ENCODE results near the gene ZSCAN9.
A peak's percentile ranks its signal among the peaks of the same experiment; 100 is the strongest.

ZSCAN9 gene

DNA sequence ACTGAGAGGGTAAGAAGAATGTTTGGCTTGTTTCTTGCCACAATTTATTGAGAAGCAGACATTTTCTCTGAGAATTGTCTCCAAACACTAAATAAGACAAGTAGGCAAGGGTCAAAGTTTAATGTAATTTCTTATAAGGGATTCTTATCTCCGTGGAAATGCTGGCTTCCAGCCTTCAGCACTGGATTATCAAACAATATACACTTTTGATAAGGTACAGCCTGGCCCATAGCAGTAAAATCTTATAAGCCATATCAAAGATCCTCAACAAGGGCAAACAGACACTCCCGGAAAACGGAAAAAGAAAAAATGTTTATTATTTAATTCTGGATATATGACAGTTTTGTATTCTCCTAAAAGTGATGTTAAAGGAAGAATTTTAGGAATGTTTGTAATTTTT lies 18.5 kb upstream of the ZSCAN9 start:
- TF ChIP-seq, protein P1, sequence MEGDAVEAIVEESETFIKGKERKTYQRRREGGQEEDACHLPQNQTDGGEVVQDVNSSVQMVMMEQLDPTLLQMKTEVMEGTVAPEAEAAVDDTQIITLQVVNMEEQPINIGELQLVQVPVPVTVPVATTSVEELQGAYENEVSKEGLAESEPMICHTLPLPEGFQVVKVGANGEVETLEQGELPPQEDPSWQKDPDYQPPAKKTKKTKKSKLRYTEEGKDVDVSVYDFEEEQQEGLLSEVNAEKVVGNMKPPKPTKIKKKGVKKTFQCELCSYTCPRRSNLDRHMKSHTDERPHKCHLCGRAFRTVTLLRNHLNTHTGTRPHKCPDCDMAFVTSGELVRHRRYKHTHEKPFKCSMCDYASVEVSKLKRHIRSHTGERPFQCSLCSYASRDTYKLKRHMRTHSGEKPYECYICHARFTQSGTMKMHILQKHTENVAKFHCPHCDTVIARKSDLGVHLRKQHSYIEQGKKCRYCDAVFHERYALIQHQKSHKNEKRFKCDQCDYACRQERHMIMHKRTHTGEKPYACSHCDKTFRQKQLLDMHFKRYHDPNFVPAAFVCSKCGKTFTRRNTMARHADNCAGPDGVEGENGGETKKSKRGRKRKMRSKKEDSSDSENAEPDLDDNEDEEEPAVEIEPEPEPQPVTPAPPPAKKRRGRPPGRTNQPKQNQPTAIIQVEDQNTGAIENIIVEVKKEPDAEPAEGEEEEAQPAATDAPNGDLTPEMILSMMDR (IDR thresholded peaks at IDR 0.05; ENCODE audit: extremely low read depth, missing control alignments): no peak
- DNase-seq (ENCODE audit: low spot score): no peak

- TF ChIP-seq, protein P1 (IDR thresholded peaks at IDR 0.05; ENCODE audit: extremely low read depth, missing control alignments): no peak
- no peak for DNase-seq (ENCODE audit: low spot score)
These were observed 18.1 kb upstream of the ZSCAN9 start for GRCh38 chr6:28206928-28207509.

DNA sequence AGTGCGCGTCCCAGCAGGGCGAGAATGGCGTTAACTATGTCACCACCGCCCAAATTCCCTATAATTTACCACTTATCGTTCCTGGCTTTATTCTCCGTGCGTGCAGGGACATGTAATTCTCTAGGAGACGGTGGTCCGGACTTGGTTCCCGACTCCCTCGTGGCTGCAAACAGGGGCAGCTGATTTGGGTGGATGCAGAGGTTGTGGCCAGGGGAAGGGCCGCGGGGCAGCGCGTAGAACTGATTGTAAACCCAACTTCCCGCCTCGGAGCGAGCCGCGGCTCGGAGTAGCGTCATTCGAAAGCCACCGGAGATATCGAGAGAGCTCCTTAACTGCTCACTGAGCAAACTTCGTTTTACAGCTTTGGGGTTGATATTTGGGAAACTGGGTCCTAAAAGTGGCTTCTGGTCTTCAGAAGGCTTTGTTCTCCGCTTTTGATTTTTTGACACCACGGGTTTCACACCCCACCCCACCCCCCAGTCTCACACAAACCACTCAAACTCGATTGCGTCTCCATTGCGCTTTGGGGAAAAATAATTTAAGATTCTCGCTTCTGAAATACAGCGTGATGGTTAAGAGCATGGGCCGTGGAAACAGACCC lies 17.5 kb upstream of the ZSCAN9 start:
- peak; percentile 63 for DNase-seq (ENCODE audit: low spot score)
- TF ChIP-seq, protein P1 (IDR thresholded peaks at IDR 0.05; ENCODE audit: extremely low read depth, missing control alignments): no peak

DNA sequence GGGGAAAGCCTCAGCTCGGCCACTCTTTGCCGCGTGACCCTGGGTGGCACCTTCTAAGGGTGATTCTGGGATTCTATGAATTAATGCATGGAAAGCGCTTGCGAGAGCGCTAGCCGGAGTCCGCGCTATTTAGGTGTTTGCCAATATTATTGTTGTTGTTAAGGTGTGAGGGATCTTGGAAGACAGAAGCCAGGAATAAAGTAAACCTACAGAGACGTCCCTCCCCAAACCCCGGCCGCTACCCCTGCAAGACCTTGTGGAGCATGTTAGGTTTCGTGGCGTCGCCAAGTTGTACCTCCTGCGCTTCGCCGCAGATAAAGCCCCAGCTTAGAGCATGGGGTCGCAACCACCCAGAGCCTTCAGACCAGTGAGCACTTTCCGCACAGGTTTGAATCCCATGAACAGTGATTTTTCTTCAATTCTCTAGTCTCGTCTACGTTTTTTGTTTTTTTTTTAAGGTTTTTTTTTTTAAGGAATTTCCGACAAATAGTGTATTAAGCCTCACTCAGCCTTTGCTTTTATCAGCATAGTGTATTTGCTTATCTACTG lies 16.9 kb upstream of the ZSCAN9 start:
- TF ChIP-seq, protein P1 (IDR thresholded peaks at IDR 0.05; ENCODE audit: extremely low read depth, missing control alignments): no peak
- no peak for DNase-seq (ENCODE audit: low spot score)

DNA sequence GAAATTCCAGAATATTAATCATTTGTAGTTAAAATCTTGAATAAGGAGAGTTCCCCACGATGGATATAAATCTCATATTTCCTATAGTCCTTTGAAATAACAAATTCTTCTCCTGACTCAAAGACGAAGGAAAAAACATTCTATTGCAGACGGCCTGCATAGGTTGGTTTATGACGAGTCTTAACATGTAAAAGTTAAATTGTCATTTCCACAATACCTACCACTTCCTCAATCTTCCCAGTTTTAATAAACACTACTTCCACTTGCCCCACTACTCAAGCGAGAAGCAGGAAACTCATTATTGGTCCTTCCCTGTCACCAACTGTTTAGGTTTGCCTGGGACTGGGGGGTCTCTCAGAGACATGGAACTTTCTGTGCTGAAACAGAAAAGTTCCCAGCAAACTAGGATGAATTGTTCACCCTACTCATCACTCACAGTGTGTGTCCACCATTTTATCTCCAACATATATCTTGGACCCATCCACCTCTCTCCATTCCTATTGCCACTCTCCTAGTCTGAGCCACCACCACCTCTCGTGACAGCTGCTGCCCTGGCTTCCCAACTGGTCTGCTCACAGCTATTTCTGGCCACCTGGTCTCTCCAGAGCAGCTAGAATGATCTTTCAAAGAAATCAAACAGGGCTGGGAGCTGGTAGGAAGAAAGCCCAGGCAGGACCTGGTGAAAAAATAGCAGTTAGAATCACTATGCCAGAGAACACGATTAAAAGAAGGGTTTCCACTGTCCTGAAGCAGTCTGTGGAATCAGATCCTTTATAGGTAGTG lies 15.1 kb upstream of the ZSCAN9 start:
- TF ChIP-seq, protein P1 (IDR thresholded peaks at IDR 0.05; ENCODE audit: extremely low read depth, missing control alignments): no peak

GRCh38 chr6:28211840-28212509 lies 13.1 kb upstream of the ZSCAN9 start:
- TF ChIP-seq, protein P1 (IDR thresholded peaks at IDR 0.05; ENCODE audit: extremely low read depth, missing control alignments): no peak
- DNase-seq (ENCODE audit: low spot score): no peak

More for the DNA sequence above, 15.1 kb upstream of the ZSCAN9 start:
- no peak for DNase-seq (ENCODE audit: low spot score)
